HCT116 (cell line): Measurements from ENCODE around the gene PLCB1. TPM values are rescaled to one million over a fixed set of nuclear protein-coding genes. Genes with fewer than 3 reads are reported as not detected.

Experiments
- ATAC-seq: fragments of 200-7000 bp; cut with Tn5 transposase; 2 replicates; pipeline ENCODE4 v1.9.1; 2020; ENCODE audit warnings: mild to moderate bottlenecking, moderate library complexity
- BruUV-seq: library from RNA; stranded (reverse); fragments of 400-500 nt; replicated peaks from 2 replicates; lab custom pipeline; 2021; lab: Mats Ljungman, UMichigan
- CTCF ChIA-PET: fragments of 300-600 bp; sonication (Branson Sonifier 250); formaldehyde crosslinking; loops from one replicate; lab custom pipeline; 2021; ENCODE audit warnings: antibody characterized with exemption; lab: Charles Lee
- POLR2A ChIA-PET: fragments of 300-600, 350-600 bp; sonication (Branson Sonifier 250); formaldehyde crosslinking; loops from one replicate; lab custom pipeline; 2021; ENCODE audit warnings: antibody characterized with exemption; lab: Charles Lee
- RAD21 ChIA-PET, 2 experiments: fragments of 300-600 bp; sonication (Branson Sonifier 250); formaldehyde crosslinking; loops; one replicate each; lab custom pipeline; 2023; ENCODE audit warnings: low total read pairs in 2 of 2; ENCODE audit not compliant: uncharacterized antibody in 2 of 2, unreplicated experiment in 2 of 2, low non-redundant PET in 1 of 2; lab: Charles Lee
- DNase-seq: peaks from one replicate; pipeline ENCODE4 v3.0.0-alpha.2; 2010; ENCODE audit warnings: low read depth, low spot score
- H2AFZ ChIP-seq: fragments of 200-600 bp; shearing (Covaris generic), sonication (generic); 2 replicates; pipeline ENCODE4 v1.6.1; 2017; ENCODE audit warnings: low read depth, mixed run types, mixed read lengths, antibody characterized with exemption, low read length; ENCODE audit not compliant: poor library complexity, severe bottlenecking
- H3K27ac ChIP-seq: 2 replicates; pipeline ENCODE4 v1.5.1; 2012; ENCODE audit warnings: low read depth, low read length
- H3K27me3 ChIP-seq: fragments of 200-600 bp; sonication (generic); 2 replicates; pipeline ENCODE4 v1.6.1; 2016; ENCODE audit warnings: mixed run types, low read length, mixed read lengths; ENCODE audit not compliant: insufficient read depth
- H3K36me3 ChIP-seq, 2 experiments: fragments of 200-500 bp in 1 of 2; fragments of 200-600 bp in 1 of 2; sonication (Bioruptor generic) in 1 of 2; sonication (generic) in 1 of 2; 2 replicates each; pipeline versions ENCODE4 v1.5.1 to v1.6.1; 2014 to 2016; ENCODE audit warnings: low read length in 2 of 2, inconsistent platforms in 1 of 2, mixed read lengths in 1 of 2, mixed run types in 1 of 2; ENCODE audit not compliant: insufficient read depth in 2 of 2, control insufficient read depth in 1 of 2
- H3K4me1 ChIP-seq, 2 experiments: fragments of 200-600 bp in 1 of 2; sonication (generic) in 1 of 2; 2 replicates each; pipeline versions ENCODE4 v1.5.1 to v1.6.1; 2012 to 2017; ENCODE audit warnings: low read length in 2 of 2, inconsistent platforms in 1 of 2, mild to moderate bottlenecking in 1 of 2, mixed read lengths in 1 of 2, mixed run types in 1 of 2, moderate library complexity in 1 of 2; ENCODE audit not compliant: insufficient read depth in 2 of 2, control insufficient read depth in 1 of 2
- H3K4me2 ChIP-seq: fragments of 200-600 bp; sonication (generic); 2 replicates; pipeline ENCODE4 v1.6.1; 2017; ENCODE audit warnings: mixed run types, low read length, mixed read lengths
- H3K4me3 ChIP-seq, 2 experiments: fragments of 200-600 bp in 1 of 2; sonication (generic) in 1 of 2; replicated peaks in 1 of 2; 2 replicates each; pipeline ENCODE4 v1.5.1; 2011 to 2016; ENCODE audit warnings: low read length in 2 of 2, control low read depth in 1 of 2, low read depth in 1 of 2, mild to moderate bottlenecking in 1 of 2, mixed read lengths in 1 of 2, mixed run types in 1 of 2
- H3K79me2 ChIP-seq: fragments of 200-600 bp; sonication (generic); 2 replicates; pipeline ENCODE4 v1.6.1; 2017; ENCODE audit warnings: mild to moderate bottlenecking, mixed run types, low read length, moderate library complexity, mixed read lengths; ENCODE audit not compliant: insufficient read depth
- H3K9ac ChIP-seq: fragments of 200-600 bp; sonication (generic); 2 replicates; pipeline ENCODE4 v1.6.1; 2016; ENCODE audit warnings: low read length, mixed read lengths
- H3K9me2 ChIP-seq: fragments of 200-600 bp; sonication (generic), shearing (Covaris generic); 2 replicates; pipeline ENCODE4 v1.6.1; 2017; ENCODE audit warnings: mixed run types, mild to moderate bottlenecking, moderate library complexity; ENCODE audit not compliant: insufficient read depth
- H3K9me3 ChIP-seq, 2 experiments: fragments of 200-500 bp in 1 of 2; fragments of 200-600 bp in 1 of 2; sonication (Bioruptor generic) in 1 of 2; sonication (generic) in 1 of 2; 2 replicates each; pipeline ENCODE4 v1.6.1; 2014 to 2017; ENCODE audit warnings: low read length in 2 of 2, mixed read lengths in 2 of 2, inconsistent platforms in 1 of 2, low read depth in 1 of 2, mild to moderate bottlenecking in 1 of 2, mixed run types in 1 of 2, moderate library complexity in 1 of 2; ENCODE audit not compliant: control insufficient read depth in 1 of 2, insufficient read depth in 1 of 2
- H4K20me1 ChIP-seq: fragments of 200-600 bp; sonication (generic), shearing (Covaris generic); 2 replicates; pipeline ENCODE4 v1.6.1; 2017; ENCODE audit warnings: mixed run types, mild to moderate bottlenecking, moderate library complexity; ENCODE audit not compliant: insufficient read depth
- EGR1 ChIP-seq: IDR thresholded peaks from 2 replicates; pipeline ENCODE4 v1.6.1; 2012; ENCODE audit warnings: low read depth
- ELF1 ChIP-seq: IDR thresholded peaks from 2 replicates; pipeline ENCODE4 v1.6.1; 2012; ENCODE audit warnings: low read depth, borderline replicate concordance
- EZH2 ChIP-seq: fragments of 200-600 bp; sonication (generic); IDR thresholded peaks from 2 replicates; pipeline ENCODE4 v1.6.1; 2017; ENCODE audit warnings: antibody characterized with exemption, mixed run types
- EZH2phosphoT487 ChIP-seq: fragments of 200-600 bp; IDR thresholded peaks from 2 replicates; pipeline ENCODE4 v1.6.1; 2018; ENCODE audit warnings: antibody characterized with exemption, borderline replicate concordance
- MAX ChIP-seq: IDR thresholded peaks from 2 replicates; pipeline ENCODE4 v1.6.1; 2012
- POLR2A ChIP-seq: IDR thresholded peaks from 2 replicates; pipeline ENCODE4 v1.7.0; 2011; ENCODE audit warnings: borderline replicate concordance; ENCODE audit not compliant: insufficient read depth, insufficient read length; ENCODE audit errors: extremely low read depth
- POLR2AphosphoS5 ChIP-seq: IDR thresholded peaks from 2 replicates; pipeline ENCODE4 v1.6.1; 2011; ENCODE audit warnings: mild to moderate bottlenecking, low read depth, low read length, moderate library complexity
- SIN3A ChIP-seq: IDR thresholded peaks from 2 replicates; pipeline ENCODE4 v1.6.1; 2012; ENCODE audit warnings: low read depth
- SRF ChIP-seq: IDR thresholded peaks from 2 replicates; pipeline ENCODE4 v1.6.1; 2012; ENCODE audit warnings: low read depth
- YY1 ChIP-seq: IDR thresholded peaks from 2 replicates; pipeline ENCODE4 v1.6.1; 2011; ENCODE audit warnings: low read length, low read depth, moderate library complexity, mild to moderate bottlenecking; ENCODE audit not compliant: insufficient replicate concordance; ENCODE audit errors: extremely low read depth
- ZNF274 ChIP-seq: fragments of 200-500 bp; sonication (Bioruptor generic); IDR thresholded peaks from 2 replicates; pipeline ENCODE4 v1.6.1; 2014; ENCODE audit warnings: mild to moderate bottlenecking, low read depth, low read length, inconsistent platforms
- intact Hi-C: fragments of 100-400 bp; cut with micrococcal nuclease; formaldehyde crosslinking; loops from 2 replicates; pipeline ENCODE4 v1.10.0; 2022
- total RNA-seq: library from RNA; stranded (reverse); gene quantifications from one replicate; pipeline ENCODE4 v1.2.1, GENCODE V29; 2021; ENCODE audit not compliant: unreplicated experiment
- TF ChIP-seq, protein P1 (sequence below): IDR thresholded peaks from 2 replicates; pipeline ENCODE4 v1.6.1; 2012; ENCODE audit warnings: low read depth

Gene PLCB1
- total RNA-seq, 1 experiment from 2014 or later, result 15.8 TPM

DNA sequence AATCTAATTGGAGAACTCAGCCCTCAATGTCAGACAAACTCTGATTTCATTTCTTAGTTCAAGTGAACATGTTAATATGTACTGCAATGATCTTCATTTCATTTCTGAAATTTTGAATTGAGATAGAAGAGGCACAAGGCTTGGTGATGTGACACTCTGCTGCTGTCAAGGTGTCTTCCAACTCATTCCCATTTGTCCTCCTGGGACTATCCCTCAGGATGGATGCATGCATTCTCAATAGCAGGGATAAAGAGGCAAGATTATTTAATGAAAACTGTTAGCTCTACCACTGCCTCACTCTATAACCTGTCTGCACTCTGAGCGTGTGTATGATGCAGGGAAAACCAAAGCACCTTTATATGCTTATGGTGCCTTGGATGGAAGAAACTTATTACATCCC is 78.7 kb downstream of the PLCB1 start:
- no peak overlapping the region for H3K4me3 ChIP-seq
- H3K79me2 ChIP-seq, result no peaks in the 10 kb centered on the region
- no peaks in the 10 kb centered on the region for H4K20me1 ChIP-seq
- ChIA-PET RAD21 (no interaction called here), CTCF (no interaction called here), POLR2A (no interaction called here)
- DNase-seq (no peak), ATAC-seq (no peak)
- no peak for TF ChIP-seq SRF
- no peak for TF ChIP-seq YY1
- no peak for TF ChIP-seq EZH2
- no peak for TF ChIP-seq SIN3A
- TF ChIP-seq EZH2phosphoT487, result no peak
- TF ChIP-seq ELF1, result no peak
- TF ChIP-seq POLR2A, result no peak
- no peak for TF ChIP-seq ZNF274
- no peak for TF ChIP-seq EGR1
- TF ChIP-seq MAX, result no peak
- TF ChIP-seq POLR2AphosphoS5, result no peak
- TF ChIP-seq, protein P1, sequence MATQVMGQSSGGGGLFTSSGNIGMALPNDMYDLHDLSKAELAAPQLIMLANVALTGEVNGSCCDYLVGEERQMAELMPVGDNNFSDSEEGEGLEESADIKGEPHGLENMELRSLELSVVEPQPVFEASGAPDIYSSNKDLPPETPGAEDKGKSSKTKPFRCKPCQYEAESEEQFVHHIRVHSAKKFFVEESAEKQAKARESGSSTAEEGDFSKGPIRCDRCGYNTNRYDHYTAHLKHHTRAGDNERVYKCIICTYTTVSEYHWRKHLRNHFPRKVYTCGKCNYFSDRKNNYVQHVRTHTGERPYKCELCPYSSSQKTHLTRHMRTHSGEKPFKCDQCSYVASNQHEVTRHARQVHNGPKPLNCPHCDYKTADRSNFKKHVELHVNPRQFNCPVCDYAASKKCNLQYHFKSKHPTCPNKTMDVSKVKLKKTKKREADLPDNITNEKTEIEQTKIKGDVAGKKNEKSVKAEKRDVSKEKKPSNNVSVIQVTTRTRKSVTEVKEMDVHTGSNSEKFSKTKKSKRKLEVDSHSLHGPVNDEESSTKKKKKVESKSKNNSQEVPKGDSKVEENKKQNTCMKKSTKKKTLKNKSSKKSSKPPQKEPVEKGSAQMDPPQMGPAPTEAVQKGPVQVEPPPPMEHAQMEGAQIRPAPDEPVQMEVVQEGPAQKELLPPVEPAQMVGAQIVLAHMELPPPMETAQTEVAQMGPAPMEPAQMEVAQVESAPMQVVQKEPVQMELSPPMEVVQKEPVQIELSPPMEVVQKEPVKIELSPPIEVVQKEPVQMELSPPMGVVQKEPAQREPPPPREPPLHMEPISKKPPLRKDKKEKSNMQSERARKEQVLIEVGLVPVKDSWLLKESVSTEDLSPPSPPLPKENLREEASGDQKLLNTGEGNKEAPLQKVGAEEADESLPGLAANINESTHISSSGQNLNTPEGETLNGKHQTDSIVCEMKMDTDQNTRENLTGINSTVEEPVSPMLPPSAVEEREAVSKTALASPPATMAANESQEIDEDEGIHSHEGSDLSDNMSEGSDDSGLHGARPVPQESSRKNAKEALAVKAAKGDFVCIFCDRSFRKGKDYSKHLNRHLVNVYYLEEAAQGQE, result no peak
- no peaks in the 10 kb centered on the region for H3K36me3 ChIP-seq
- no peaks in the 10 kb centered on the region for H3K9me2 ChIP-seq
- H3K4me2 ChIP-seq, result no peak overlapping the region
- intact Hi-C loops, result no loop called here
- no peaks in the 10 kb centered on the region for H3K9me3 ChIP-seq
- H3K9ac ChIP-seq, result no peak overlapping the region
- BruUV-seq, result no TSS peak
- no peaks in the 10 kb centered on the region for H3K27me3 ChIP-seq
- no peaks in the 10 kb centered on the region; a peak in 1 of 4 replicates for H3K4me1 ChIP-seq
- no peak overlapping the region for H3K27ac ChIP-seq
- no peak overlapping the region for H2AFZ ChIP-seq
